GM21367 (cell line): Measurements from ENCODE around the gene RPP25L.

Experiments used
- ATAC-seq: cut with Tn5 transposase; IDR thresholded peaks from one replicate; pipeline ENCODE4 v1.9.1; 2021; ENCODE audit not compliant: unreplicated experiment

The RPP25L gene

GRCh38 chr9:34571481-34571810 lies 40.5 kb downstream of the RPP25L start:
- ATAC-seq: no peak

- ATAC-seq: no peak
Measured at GRCh38 chr9:34570809-34571480, 41.0 kb downstream of the RPP25L start.

GRCh38 chr9:34570376-34570775 lies 41.5 kb downstream of the RPP25L start:
- no peak for ATAC-seq

GRCh38 chr9:34568774-34569173 lies 43.1 kb downstream of the RPP25L start:
- no peak for ATAC-seq

GRCh38 chr9:34568133-34568532 lies 43.8 kb downstream of the RPP25L start:
- no peak for ATAC-seq

GRCh38 chr9:34566972-34567371 lies 44.9 kb downstream of the RPP25L start:
- ATAC-seq: no peak

GRCh38 chr9:34566322-34566721 lies 45.6 kb downstream of the RPP25L start:
- ATAC-seq: no peak

GRCh38 chr9:34565856-34566255 lies 46.0 kb downstream of the RPP25L start:
- no peak for ATAC-seq

GRCh38 chr9:34564617-34565016 lies 47.3 kb downstream of the RPP25L start:
- ATAC-seq: no peak

- ATAC-seq: no peak
Measured at GRCh38 chr9:34563262-34563661, 48.6 kb downstream of the RPP25L start.

- no peak for ATAC-seq
Measured at GRCh38 chr9:34562135-34562745, 49.7 kb downstream of the RPP25L start.

- ATAC-seq: no peak
Measured at GRCh38 chr9:34560599-34561214, 51.2 kb downstream of the RPP25L start.
